HepG2 (cell line): ENCODE results near the gene C1orf116. TPM values are rescaled to one million over a fixed set of nuclear protein-coding genes. Genes with fewer than 3 reads are reported as not detected.

Experiments
- AGO1 ChIP-seq: fragments of 200-400 bp; formaldehyde crosslinking; IDR thresholded peaks from 2 replicates; pipeline ENCODE4 v1.6.1; 2017; ENCODE audit warnings: mild to moderate bottlenecking, low read depth, low read length, moderate library complexity; ENCODE audit not compliant: poor library complexity, severe bottlenecking
- FOXP1 ChIP-seq, 2 experiments: fragments of 450-650 bp in 1 of 2; IDR thresholded peaks; 2 replicates each; pipeline ENCODE4 v1.6.1; 2017 to 2018; ENCODE audit warnings: antibody characterized with exemption in 1 of 2
- HINFP ChIP-seq: sonication (generic); formaldehyde crosslinking; IDR thresholded peaks from 2 replicates; pipeline ENCODE4 v1.4.0; 2020; ENCODE audit warnings: low read depth, mild to moderate bottlenecking, missing genetic modification reagents
- HOMEZ ChIP-seq: IDR thresholded peaks from 2 replicates; pipeline ENCODE4 v1.6.1; 2016; ENCODE audit warnings: low read depth
- HOXA7 ChIP-seq: sonication (generic); formaldehyde crosslinking; IDR thresholded peaks from 2 replicates; pipeline ENCODE4 v1.8.1; 2022; ENCODE audit warnings: mild to moderate bottlenecking, missing genetic modification reagents, moderate library complexity
- KAT7 ChIP-seq: IDR thresholded peaks from 2 replicates; pipeline ENCODE4 v1.6.1; 2018; ENCODE audit warnings: borderline replicate concordance, missing compliant biosample characterization
- MEIS2 ChIP-seq: sonication (generic); formaldehyde crosslinking; IDR thresholded peaks from 2 replicates; pipeline ENCODE4 v1.9.0; 2021; ENCODE audit warnings: mild to moderate bottlenecking, missing genetic modification reagents
- NFKB2 ChIP-seq: sonication (generic); formaldehyde crosslinking; IDR thresholded peaks from 2 replicates; pipeline ENCODE4 v1.4.0; 2020; ENCODE audit warnings: missing genetic modification reagents, borderline replicate concordance
- NR0B2 ChIP-seq: sonication (generic); formaldehyde crosslinking; IDR thresholded peaks from 2 replicates; pipeline ENCODE4 v1.4.0; 2020; ENCODE audit warnings: mild to moderate bottlenecking, missing genetic modification reagents
- PAWR ChIP-seq: sonication (generic); formaldehyde crosslinking; IDR thresholded peaks from 2 replicates; pipeline ENCODE4 v1.4.0; 2020; ENCODE audit warnings: missing genetic modification reagents, mild to moderate bottlenecking, borderline replicate concordance
- POLR2A ChIP-seq, 2 experiments: IDR thresholded peaks; 2 replicates each; pipeline ENCODE4 v1.6.1; 2011; ENCODE audit warnings: low read depth in 2 of 2, low read length in 2 of 2, mild to moderate bottlenecking in 1 of 2, moderate library complexity in 1 of 2; ENCODE audit not compliant: insufficient read depth in 1 of 2
- SP5 ChIP-seq: IDR thresholded peaks from 2 replicates; pipeline ENCODE4 v1.6.1; 2016; ENCODE audit warnings: low read depth, borderline replicate concordance
- SSRP1 ChIP-seq: IDR thresholded peaks from 2 replicates; pipeline ENCODE4 v1.6.1; 2016; ENCODE audit warnings: control low read depth
- STAG1 ChIP-seq: sonication (generic); formaldehyde crosslinking; IDR thresholded peaks from 2 replicates; pipeline ENCODE4 v1.4.0; 2020; ENCODE audit warnings: missing genetic modification reagents
- YEATS2 ChIP-seq: sonication (generic); formaldehyde crosslinking; IDR thresholded peaks from 2 replicates; pipeline ENCODE4 v1.4.0; 2020; ENCODE audit warnings: missing genetic modification reagents, borderline replicate concordance
- ZEB1 ChIP-seq: IDR thresholded peaks from 2 replicates; pipeline ENCODE4 v1.6.1; 2012; ENCODE audit warnings: mild to moderate bottlenecking, low read depth, inconsistent platforms; ENCODE audit not compliant: insufficient replicate concordance
- ZFP90 ChIP-seq: sonication (generic); formaldehyde crosslinking; IDR thresholded peaks from 2 replicates; pipeline ENCODE4 v1.8.0; 2022; ENCODE audit warnings: missing genetic modification reagents, mild to moderate bottlenecking, inconsistent platforms, borderline replicate concordance
- ZFX ChIP-seq: sonication (generic); formaldehyde crosslinking; IDR thresholded peaks from 2 replicates; pipeline ENCODE4 v1.4.0; 2020; ENCODE audit warnings: mild to moderate bottlenecking, low read depth, missing genetic modification reagents, moderate library complexity
- ZNF205 ChIP-seq: IDR thresholded peaks from 2 replicates; pipeline ENCODE4 v1.6.1; 2018; ENCODE audit warnings: missing biosample characterization, missing genetic modification reagents
- ZNF274 ChIP-seq: sonication (generic); formaldehyde crosslinking; IDR thresholded peaks from 2 replicates; pipeline ENCODE4 v1.5.1; 2020; ENCODE audit warnings: mild to moderate bottlenecking, missing genetic modification reagents
- ZNF292 ChIP-seq: sonication (generic); formaldehyde crosslinking; IDR thresholded peaks from 2 replicates; pipeline ENCODE4 v1.8.1; 2022; ENCODE audit warnings: mild to moderate bottlenecking, low read depth, missing genetic modification reagents, borderline replicate concordance
- ZNF33B ChIP-seq: sonication (generic); formaldehyde crosslinking; IDR thresholded peaks from 2 replicates; pipeline ENCODE4 v1.5.1; 2020; ENCODE audit warnings: mild to moderate bottlenecking, missing genetic modification reagents
- ZNF414 ChIP-seq: sonication (generic); formaldehyde crosslinking; IDR thresholded peaks from 2 replicates; pipeline ENCODE4 v1.5.0; 2020; ENCODE audit warnings: missing genetic modification reagents
- ZNF557 ChIP-seq: sonication (generic); formaldehyde crosslinking; IDR thresholded peaks from 2 replicates; pipeline ENCODE4 v1.4.0; 2020; ENCODE audit warnings: missing genetic modification reagents
- ZNF570 ChIP-seq: sonication (generic); formaldehyde crosslinking; IDR thresholded peaks from 2 replicates; pipeline ENCODE4 v1.4.0; 2020; ENCODE audit warnings: mild to moderate bottlenecking, missing genetic modification reagents, borderline replicate concordance
- ZSCAN21 ChIP-seq: sonication (generic); formaldehyde crosslinking; IDR thresholded peaks from 2 replicates; pipeline ENCODE4 v1.8.0; 2022; ENCODE audit warnings: mild to moderate bottlenecking, missing genetic modification reagents, moderate library complexity, borderline replicate concordance
- polyA plus RNA-seq, 8 experiments: library from polyadenylated mRNA; depleted of rRNA in 3 of 8; stranded (reverse) in 7 of 8; unstranded in 1 of 8; fragments of >200 nt; fragmentation: Illumina TruSeq in 4 of 8; extraction: Trizol in 4 of 8; gene quantifications; 2 replicates each; pipeline versions ENCODE4 v1.2.1 to v1.2.3, GENCODE V29; 2011 to 2016; ENCODE audit warnings: low read depth in 4 of 8, missing spikeins in 1 of 8, mixed read lengths in 1 of 8; ENCODE audit not compliant: insufficient read depth in 1 of 8
- total RNA-seq, 5 experiments: library from RNA; depleted of rRNA; stranded (reverse); fragments of >200 nt; fragmentation: Illumina TruSeq; extraction: Trizol; gene quantifications; 2 replicates each; pipeline ENCODE4 v1.2.3, GENCODE V29; 2016; ENCODE audit warnings: low read depth in 1 of 5

The C1orf116 gene
- total and polyA plus RNA-seq, 2 of the 13 experiments (the other 11 are each of a cell fraction or from before 2014, with no cell fraction given): 0.51 to 0.95 TPM

- no peak for TF ChIP-seq KAT7 (CRISPR knock-in tag)
- TF ChIP-seq ZSCAN21 (CRISPR knock-in tag): peak; percentile 31; the same call in 1 of the 2 replicates
- peak; percentile 39 for TF ChIP-seq AGO1
- TF ChIP-seq FOXP1 (IDR thresholded peaks at IDR 0.05): no peak
- TF ChIP-seq FOXP1 (CRISPR knock-in tag; IDR thresholded peaks at IDR 0.05): no peak
- peak; percentile 38; the same call in 1 of the 2 replicates for TF ChIP-seq YEATS2 (CRISPR knock-in tag)
- TF ChIP-seq ZNF274 (CRISPR knock-in tag): 0 out of 2 replicates have a peak, but pooled peaks have one; percentile 60
- TF ChIP-seq ZNF292 (CRISPR knock-in tag): peak; percentile 76
- TF ChIP-seq ZNF33B: peak; percentile 63; the same call in 1 of the 2 replicates
- peak; percentile 34; the same call in 1 of the 2 replicates for TF ChIP-seq ZFP90 (CRISPR knock-in tag)
- TF ChIP-seq SP5: peak; percentile 73
- TF ChIP-seq ZFX (CRISPR knock-in tag): peak; percentile 16
- TF ChIP-seq MEIS2 (CRISPR knock-in tag): peak; percentile 68; the same call in 1 of the 2 replicates
- TF ChIP-seq HINFP: peak; percentile 81; the same call in 1 of the 2 replicates
- TF ChIP-seq ZEB1: peak; percentile 90
- no peak for TF ChIP-seq NR0B2 (CRISPR knock-in tag)
- TF ChIP-seq STAG1 (CRISPR knock-in tag): peak; percentile 9; the same call in 1 of the 2 replicates
- TF ChIP-seq HOXA7 (CRISPR knock-in tag): no peak
- TF ChIP-seq ZNF205 (CRISPR knock-in tag): no peak
- peak; percentile 84 for TF ChIP-seq HOMEZ
- TF ChIP-seq NFKB2 (CRISPR knock-in tag): peak; percentile 36; the same call in 1 of the 2 replicates
- no peak for TF ChIP-seq PAWR (CRISPR knock-in tag)
- TF ChIP-seq POLR2A (IDR thresholded peaks at IDR 0.05; ENCODE audit: insufficient read depth in 1 of 2, low read depth in 2 of 2, low read length in 2 of 2): peak; percentile 86 to 87
- no peak for TF ChIP-seq ZNF570 (CRISPR knock-in tag)
- TF ChIP-seq ZNF414 (CRISPR knock-in tag): no peak
- peak; percentile 24; the same call in 1 of the 2 replicates for TF ChIP-seq ZNF557 (CRISPR knock-in tag)
- no peak for TF ChIP-seq SSRP1 (CRISPR knock-in tag)
Measured at GRCh38 chr1:207052911-207053769, 20.6 kb upstream of the C1orf116 start, which contains the start of gene PFKFB2 (continued).
